IPS DF 19.7 (cell line): ENCODE results near the gene NR1I3.
"Not testable (repeated sequence)": the region's sequence is repeated elsewhere in the genome, so short reads cannot be mapped to it uniquely, and the experiment has no call there.

Experiments
- DNase-seq: peaks from one replicate; pipeline ENCODE4 v3.0.0-alpha.2; 2013; ENCODE audit warnings: low read depth, low spot score

The NR1I3 gene

GRCh38 chr1:161238039-161238473, at the start of gene NR1I3:
Gene NR1I3, minus strand, starts transcription at chr1:161238203. Its CDS starts 1,638 bp downstream, at chr1:161236565.
- DNase-seq: no peak

- no peak for DNase-seq
Measured at GRCh38 chr1:161287482-161288054, 49.6 kb upstream of the NR1I3 start.

GRCh38 chr1:161285521-161285920, 47.5 kb upstream of the NR1I3 start:
- no peak for DNase-seq

DNA sequence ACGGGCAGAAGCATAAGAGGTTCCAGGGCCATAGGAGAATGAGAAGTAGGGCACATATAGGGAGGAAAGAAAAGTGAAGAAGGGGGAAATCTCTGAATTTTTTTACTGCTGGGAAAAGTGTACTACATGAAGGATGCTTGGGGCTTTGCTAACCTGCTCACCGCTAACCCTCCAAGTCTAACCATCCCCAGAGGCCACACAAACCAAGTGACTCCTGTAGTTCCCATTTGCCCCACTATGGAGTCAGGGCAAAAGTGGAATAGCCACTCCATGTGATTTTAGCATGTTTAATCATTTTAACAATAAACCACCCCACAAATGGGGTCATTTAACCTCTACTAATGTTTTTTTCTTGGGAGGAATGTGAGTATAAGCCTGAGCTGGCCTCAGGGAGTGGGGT, 47.1 kb upstream of the NR1I3 start:
- no peak for DNase-seq

DNA sequence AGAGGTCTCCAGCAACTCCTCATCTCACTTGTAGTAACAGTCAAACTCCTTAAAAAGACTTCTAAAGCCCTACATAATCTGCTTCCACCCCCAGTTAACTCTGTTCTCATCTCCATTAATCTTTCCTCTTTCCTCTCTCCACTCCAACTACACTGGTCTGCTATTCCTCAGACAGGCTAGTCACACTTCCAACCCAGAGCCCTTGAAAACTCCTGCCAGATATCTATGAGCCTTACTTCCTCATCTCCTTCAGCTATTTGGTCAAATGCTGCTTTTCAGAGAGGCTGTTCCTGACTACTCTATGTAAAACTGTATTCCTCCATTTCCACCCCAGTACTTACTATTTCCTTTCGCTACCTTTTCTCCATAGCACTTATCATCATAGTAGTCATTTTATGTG, 45.0 kb upstream of the NR1I3 start:
- no peak for DNase-seq

- no peak for DNase-seq
Measured at GRCh38 chr1:161274874-161275273, 36.9 kb upstream of the NR1I3 start.

DNA sequence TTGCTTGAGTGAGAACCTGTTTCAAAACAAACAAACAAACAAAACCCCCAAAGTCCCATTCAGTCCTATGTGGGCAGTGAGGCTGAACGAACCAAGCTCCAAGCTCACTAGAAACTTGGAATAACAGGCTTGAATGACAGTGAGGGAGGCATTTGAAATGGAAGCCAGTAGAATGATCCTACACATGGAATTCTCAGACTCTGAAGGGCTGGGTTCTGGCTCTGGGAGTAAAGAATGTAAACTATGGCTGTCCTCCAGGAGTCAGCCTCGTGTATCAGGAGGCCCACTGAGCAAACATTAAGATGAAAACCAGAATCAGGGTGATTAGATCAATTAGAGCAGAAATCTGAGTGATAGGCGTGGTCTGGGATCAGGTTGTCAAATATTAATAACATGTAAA, 35.4 kb upstream of the NR1I3 start:
- no peak for DNase-seq

DNA sequence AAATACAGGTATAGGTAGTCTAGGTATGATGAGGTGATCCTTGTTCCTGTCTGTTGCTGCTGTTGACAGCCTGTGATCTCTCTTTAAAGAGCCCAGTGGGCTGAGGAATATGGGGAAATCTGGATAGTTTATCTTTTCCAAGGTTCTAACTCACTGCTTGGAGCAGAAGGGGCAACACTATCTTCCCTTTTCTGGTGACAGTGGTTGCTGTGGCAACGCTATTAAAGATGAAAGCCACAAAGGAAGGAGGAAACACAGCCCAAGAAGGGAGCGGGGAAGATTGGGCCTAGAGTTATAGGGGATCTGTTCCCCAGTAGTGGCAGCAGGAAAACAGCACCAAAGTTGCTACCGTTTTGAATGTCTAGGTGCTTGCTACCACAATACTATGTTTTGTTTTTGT, 29.3 kb upstream of the NR1I3 start:
- no peak for DNase-seq

DNA sequence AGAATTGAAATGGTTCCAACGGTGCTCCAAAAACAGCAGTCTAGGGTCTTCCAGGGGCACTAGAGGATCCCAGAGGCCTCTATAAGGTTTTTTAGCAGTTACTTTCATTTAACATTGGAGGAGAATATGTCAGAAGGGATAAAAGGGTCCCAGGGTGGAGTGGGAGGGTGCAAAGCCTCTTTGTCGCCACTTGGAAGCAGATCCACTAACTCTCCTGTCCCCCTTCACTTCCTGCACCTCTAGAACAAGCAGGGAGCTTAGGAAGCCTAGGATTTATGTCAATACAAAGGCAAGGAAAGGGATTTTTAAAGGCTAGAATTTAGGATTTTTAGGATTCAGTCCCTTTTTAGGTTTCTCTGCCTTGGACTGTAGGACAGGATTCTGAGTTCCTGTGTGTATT, 28.8 kb upstream of the NR1I3 start:
- no peak for DNase-seq

GRCh38 chr1:161266202-161266601, 28.2 kb upstream of the NR1I3 start:
- no peak for DNase-seq

DNA sequence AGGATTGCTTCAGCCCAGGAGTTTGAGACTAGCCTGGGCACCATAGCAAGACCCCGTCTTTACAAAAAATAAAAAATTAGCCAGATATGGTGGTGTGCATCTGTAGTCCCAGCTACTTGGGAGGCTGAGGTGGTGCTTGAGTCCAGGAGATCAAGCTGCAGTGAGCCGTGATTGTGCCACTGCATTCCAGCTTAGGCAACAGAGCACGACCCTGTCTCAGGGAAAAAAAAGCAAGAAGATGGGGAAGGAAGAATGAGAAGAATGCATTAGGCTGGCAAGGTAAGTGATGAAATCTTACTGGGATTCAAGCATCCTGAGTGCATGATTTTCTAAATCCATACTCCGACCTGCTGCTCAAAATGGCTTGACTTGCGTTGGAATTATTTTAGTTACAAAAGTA, 27.3 kb upstream of the NR1I3 start:
- no peak for DNase-seq

GRCh38 chr1:161261261-161262235, 23.5 kb upstream of the NR1I3 start:
- no peak for DNase-seq

DNA sequence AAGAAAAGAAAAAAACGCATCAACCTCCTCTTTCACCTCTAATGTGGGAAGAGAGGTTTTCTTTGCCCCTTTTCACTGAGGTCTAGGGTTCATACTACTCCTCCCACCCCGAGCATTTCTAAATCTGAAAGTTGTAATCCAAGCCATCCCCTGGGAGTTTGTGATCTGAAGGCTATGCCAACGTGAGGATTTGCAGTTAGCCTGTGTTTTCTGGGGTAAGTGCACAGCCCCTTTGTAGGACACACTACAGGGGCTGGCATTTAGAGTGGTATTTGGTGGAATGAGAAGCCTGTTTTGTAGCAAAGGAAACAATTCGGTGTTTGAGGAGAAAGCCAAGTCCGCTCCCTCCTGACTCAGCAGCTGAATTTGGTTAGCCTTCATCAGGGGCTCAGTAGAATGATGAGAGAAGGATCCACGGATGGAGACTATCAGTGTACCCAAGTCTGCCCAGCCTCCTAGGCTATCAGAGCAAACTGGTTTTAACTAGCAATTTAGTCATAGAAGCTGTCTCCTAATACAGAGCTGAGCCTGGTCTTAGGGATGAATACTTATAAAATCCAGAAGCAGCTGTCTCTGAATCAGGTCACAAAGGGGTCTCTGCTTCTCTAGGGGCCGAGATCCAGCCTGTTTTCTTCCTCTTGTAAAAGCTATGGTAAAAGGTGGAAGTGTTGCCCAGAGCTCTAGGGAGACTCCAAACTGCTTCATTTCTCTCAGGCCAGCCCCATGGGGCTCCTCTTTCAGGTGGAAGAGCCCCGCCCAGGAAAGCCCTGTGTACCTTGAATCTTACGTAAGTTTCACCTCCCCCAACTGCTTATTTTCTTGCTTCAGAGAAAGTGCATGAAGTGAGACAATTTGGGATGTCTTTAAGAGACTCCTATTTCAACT, 22.6 kb upstream of the NR1I3 start:
- no peak for DNase-seq

- no peak for DNase-seq
Measured at GRCh38 chr1:161259765-161260164, 21.8 kb upstream of the NR1I3 start.

GRCh38 chr1:161259345-161259702, 21.3 kb upstream of the NR1I3 start:
- DNase-seq: no peak

DNA sequence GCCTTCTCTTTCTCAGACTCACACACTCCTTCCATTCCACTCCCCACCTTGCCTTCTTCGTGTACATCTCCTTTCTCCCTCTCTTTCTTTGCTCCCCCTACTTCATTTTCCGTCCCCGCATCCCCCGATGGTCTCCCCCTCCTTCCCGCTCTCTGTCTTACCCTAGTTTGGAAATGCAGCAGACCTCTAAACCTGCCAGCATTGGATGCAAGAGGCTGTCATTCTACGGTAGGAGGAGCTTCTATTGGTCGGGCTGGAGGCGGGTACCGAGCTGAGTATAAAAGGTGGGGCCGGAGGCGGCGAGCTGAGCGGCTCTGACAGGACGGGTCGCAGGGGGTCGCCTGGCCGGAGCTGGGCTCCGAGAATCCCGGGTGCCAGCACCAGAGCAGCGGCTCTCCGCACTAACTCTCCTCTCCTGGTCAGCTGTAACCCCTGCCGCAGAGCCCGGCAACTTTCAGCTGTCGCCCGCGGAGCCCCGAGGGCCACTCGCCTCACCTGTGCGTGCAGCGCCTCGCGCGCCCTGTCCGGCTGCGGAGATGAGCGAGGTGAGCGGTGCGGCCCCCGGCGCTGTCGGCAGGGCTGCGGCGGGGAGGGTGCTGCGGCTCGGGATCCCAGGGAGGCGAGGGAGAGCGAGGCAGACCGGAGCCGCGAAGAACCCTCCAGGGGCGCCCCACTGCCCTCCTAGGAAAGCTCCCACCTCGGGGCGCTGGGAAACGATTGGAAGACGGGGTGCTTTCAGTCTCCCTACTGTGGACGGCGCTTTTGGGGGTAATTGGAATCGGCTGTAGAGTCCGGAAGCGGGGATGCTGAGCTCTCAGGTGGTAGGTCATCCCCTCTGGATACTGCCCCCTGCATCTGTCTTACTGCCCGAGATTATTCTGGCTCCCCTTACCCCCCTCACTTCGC, 20.7 kb upstream of the NR1I3 start, which contains the start of gene PCP4L1:
PCP4L1 (plus strand) TSS at position 307 of the 906 bp plus-strand sequence; CDS start at position 537, 230 bp downstream.
- peak; percentile 88 for DNase-seq

GRCh38 chr1:161257109-161257508, 19.1 kb upstream of the NR1I3 start:
- DNase-seq: not testable (repeated sequence)

GRCh38 chr1:161255955-161256520, 18.0 kb upstream of the NR1I3 start:
- DNase-seq: not testable (repeated sequence)

DNA sequence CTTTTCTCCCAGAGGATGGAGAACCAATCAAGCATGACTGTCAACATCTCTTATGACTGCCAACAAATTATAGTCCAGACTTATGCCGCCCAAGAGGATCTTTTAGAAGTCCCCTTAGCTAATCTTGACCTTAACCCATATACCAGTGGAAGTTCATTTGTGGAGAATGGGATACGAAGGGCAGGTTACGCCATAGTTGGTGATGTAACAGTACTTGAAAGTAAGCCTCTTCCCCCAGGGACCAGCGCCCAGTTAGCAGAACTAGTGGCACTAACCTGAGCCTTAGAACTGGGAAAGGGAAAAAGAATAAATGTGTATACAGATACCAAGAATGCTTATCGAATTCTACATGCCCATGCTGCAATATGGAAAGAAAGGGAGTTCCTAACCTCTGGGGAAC, 17.3 kb upstream of the NR1I3 start:
- DNase-seq: not testable (repeated sequence)

- DNase-seq: no peak
Measured at GRCh38 chr1:161251579-161251978, 13.6 kb upstream of the NR1I3 start.
